Liver (tissue), 9 donors: ENCODE data around the gene UGT1A8. TPM values are rescaled to one million over a fixed set of nuclear protein-coding genes. Genes with fewer than 3 reads are reported as not detected.

Experiments
- DNase-seq: peaks from one replicate; pipeline ENCODE4 v3.0.0-alpha.2; 2017; ENCODE audit warnings: low spot score
- H3K27ac ChIP-seq, 2 donors: one replicate each; pipeline ENCODE4 v1.7.0; 2013; ENCODE audit warnings: inconsistent platforms in 2 of 2, low read length in 2 of 2, control low read depth in 1 of 2, low read depth in 1 of 2, mild to moderate bottlenecking in 1 of 2
- H3K27me3 ChIP-seq, 4 donors: one replicate each; pipeline versions ENCODE4 v1.6.1 to v1.7.0; 2013; ENCODE audit warnings: low read length in 3 of 4, inconsistent platforms in 1 of 4, mild to moderate bottlenecking in 1 of 4, moderate library complexity in 1 of 4; ENCODE audit not compliant: control insufficient read depth in 4 of 4, insufficient read depth in 4 of 4
- H3K36me3 ChIP-seq, 4 donors: one replicate each; pipeline versions ENCODE4 v1.6.1 to v1.7.0; 2013; ENCODE audit warnings: low read length in 3 of 4, mild to moderate bottlenecking in 3 of 4, low read depth in 1 of 4, moderate library complexity in 1 of 4; ENCODE audit not compliant: control insufficient read depth in 4 of 4, insufficient read depth in 3 of 4
- H3K4me1 ChIP-seq, 4 donors: one replicate each; pipeline versions ENCODE4 v1.6.1 to v1.7.0; 2013; ENCODE audit warnings: low read length in 3 of 4, mild to moderate bottlenecking in 3 of 4, moderate library complexity in 1 of 4; ENCODE audit not compliant: control insufficient read depth in 4 of 4, insufficient read depth in 4 of 4
- H3K4me3 ChIP-seq, 3 donors: one replicate each; pipeline versions ENCODE4 v1.6.1 to v1.7.0; 2013; ENCODE audit warnings: low read length in 3 of 3, control low read depth in 1 of 3, low read depth in 1 of 3, mild to moderate bottlenecking in 1 of 3
- H3K9ac ChIP-seq, 2 donors: one replicate each; pipeline ENCODE4 v1.7.0; 2013; ENCODE audit warnings: low read length in 2 of 2, mild to moderate bottlenecking in 2 of 2, moderate library complexity in 2 of 2, control low read depth in 1 of 2, low read depth in 1 of 2
- H3K9me3 ChIP-seq, 4 donors: one replicate each; pipeline versions ENCODE4 v1.6.1 to v1.7.0; 2013; ENCODE audit warnings: low read length in 3 of 4; ENCODE audit not compliant: control insufficient read depth in 4 of 4
- EGR1 ChIP-seq, 2 donors: IDR thresholded peaks; 2 replicates each; pipeline ENCODE4 v1.6.1; 2016 to 2018; ENCODE audit warnings: antibody characterized with exemption in 2 of 2, low read depth in 2 of 2
- FOXA1 ChIP-seq: IDR thresholded peaks from 2 replicates; pipeline ENCODE4 v1.6.1; 2016; ENCODE audit warnings: antibody characterized with exemption
- FOXA2 ChIP-seq: IDR thresholded peaks from 2 replicates; pipeline ENCODE4 v1.6.1; 2016; ENCODE audit warnings: antibody characterized with exemption
- GABPA ChIP-seq, 2 donors: IDR thresholded peaks in 1 of 2; conservative IDR thresholded peaks in 1 of 2; 2 replicates each; pipeline ENCODE4 v1.6.1; 2016; ENCODE audit warnings: antibody characterized with exemption in 2 of 2, mild to moderate bottlenecking in 1 of 2, moderate library complexity in 1 of 2
- HNF4A ChIP-seq, 2 donors: conservative IDR thresholded peaks; 2 replicates each; pipeline ENCODE4 v1.6.1; 2016; ENCODE audit warnings: antibody characterized with exemption in 2 of 2, mild to moderate bottlenecking in 2 of 2
- HNF4G ChIP-seq: IDR thresholded peaks from 2 replicates; pipeline ENCODE4 v1.6.1; 2016; ENCODE audit warnings: antibody characterized with exemption
- JUND ChIP-seq, 2 donors: IDR thresholded peaks; 2 replicates each; pipeline ENCODE4 v1.6.1; 2016; ENCODE audit warnings: antibody characterized with exemption in 2 of 2
- NR2F2 ChIP-seq: IDR thresholded peaks from 2 replicates; pipeline ENCODE4 v1.6.1; 2016; ENCODE audit warnings: antibody characterized with exemption
- RAD21 ChIP-seq, 2 donors: IDR thresholded peaks; 2 replicates each; pipeline ENCODE4 v1.6.1; 2016; ENCODE audit warnings: antibody characterized with exemption in 2 of 2, mild to moderate bottlenecking in 2 of 2
- RXRA ChIP-seq, 2 donors: IDR thresholded peaks; 2 replicates each; pipeline ENCODE4 v1.6.1; 2017 to 2018; ENCODE audit warnings: antibody characterized with exemption in 2 of 2, mild to moderate bottlenecking in 1 of 2
- SP1 ChIP-seq: IDR thresholded peaks from 2 replicates; pipeline ENCODE4 v1.6.1; 2018; ENCODE audit warnings: antibody characterized with exemption, mild to moderate bottlenecking
- YY1 ChIP-seq: IDR thresholded peaks from 2 replicates; pipeline ENCODE4 v1.6.1; 2016; ENCODE audit warnings: antibody characterized with exemption, mild to moderate bottlenecking
- WGBS: extraction: QIAGEN DNeasy Blood & Tissue Kit; methylation state at CpG from one replicate; pipeline ENCODE4 v1.1.7; 2013; 5-methylcytosine and 5-hydroxymethylcytosine counted together
- polyA plus RNA-seq, 2 donors: library from polyadenylated mRNA; stranded (reverse) in 1 of 2; unstranded in 1 of 2; fragments of 200-250 nt in 1 of 2; fragments of >200 nt in 1 of 2; fragmentation: Nextera tagmentation in 1 of 2; extraction: Ambion mirVana in 1 of 2; gene quantifications; one replicate each; pipeline versions ENCODE4 v1.2.1 to v1.2.3, GENCODE V29; 2013 to 2015
- total RNA-seq, 2 donors: library from RNA; depleted of rRNA; stranded (reverse); fragments of >200 nt; gene quantifications; one replicate each; pipeline ENCODE4 v1.2.3, GENCODE V29; 2014
- TF ChIP-seq, protein P1 (sequence below): IDR thresholded peaks from 2 replicates; pipeline ENCODE4 v1.6.1; 2016; ENCODE audit warnings: antibody characterized with exemption
- TF ChIP-seq, protein P2 (sequence below): IDR thresholded peaks from 2 replicates; pipeline ENCODE4 v1.6.1; 2016; ENCODE audit warnings: antibody characterized with exemption, mild to moderate bottlenecking
- TF ChIP-seq, protein P3 (sequence below): IDR thresholded peaks from 2 replicates; pipeline ENCODE4 v1.6.1; 2016; ENCODE audit warnings: antibody characterized with exemption
- TF ChIP-seq, protein P4 (sequence below): fragments of 150-350 bp; IDR thresholded peaks from 2 replicates; pipeline ENCODE4 v1.5.1; 2017; ENCODE audit warnings: improper control_type of control experiment, low read depth, low read length; ENCODE audit not compliant: missing input control
- TF ChIP-seq, protein P5 (sequence below): IDR thresholded peaks from 2 replicates; pipeline ENCODE4 v1.6.1; 2016; ENCODE audit warnings: antibody characterized with exemption
- donor health status: healthy.
- donor health status: healthy.
- donor health status: healthy.
- donor health status: healthy.
- donor health status: healthy.

The UGT1A8 gene
- total and polyA plus RNA-seq, 4 donors: 0.17 to 0.51 (median 0.48) TPM; not detected in 1

DNA sequence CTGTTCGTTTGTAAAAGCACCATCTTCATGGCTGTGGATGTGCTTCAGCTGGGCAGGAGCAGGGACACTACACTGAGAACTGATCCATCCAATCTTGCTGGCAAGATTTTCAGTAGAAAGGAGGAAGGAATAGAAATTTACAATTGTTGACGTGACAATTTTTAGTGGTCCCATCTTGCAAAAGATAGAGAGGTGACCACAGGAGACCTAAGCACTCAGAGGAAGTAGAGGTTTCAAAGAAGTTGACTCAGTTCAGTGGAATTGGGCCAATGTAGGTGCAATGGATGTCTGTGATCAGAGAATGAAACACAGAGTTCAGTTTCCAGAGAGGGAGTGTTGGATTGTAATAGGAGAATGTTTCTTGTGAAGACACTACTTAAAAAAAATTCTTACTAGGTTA is 96.7 kb downstream of the UGT1A8 start:
- no peak overlapping the region for H3K9ac ChIP-seq

DNA sequence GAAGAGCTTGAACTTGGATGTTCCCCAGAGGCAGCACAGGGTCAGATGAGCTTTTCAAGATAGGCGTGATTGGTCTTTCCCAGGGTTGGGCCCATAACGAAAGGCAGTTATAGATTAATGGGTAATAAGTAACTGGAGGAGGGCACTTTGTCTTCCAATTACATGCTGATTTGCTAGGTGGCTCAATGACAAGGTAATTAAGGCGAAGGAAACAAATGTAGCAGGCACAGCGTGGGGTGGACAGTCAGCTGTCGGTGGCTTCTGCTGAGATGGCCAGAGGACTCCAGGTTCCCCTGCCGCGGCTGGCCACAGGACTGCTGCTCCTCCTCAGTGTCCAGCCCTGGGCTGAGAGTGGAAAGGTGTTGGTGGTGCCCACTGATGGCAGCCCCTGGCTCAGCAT is 101.1 kb downstream of the UGT1A8 start, which contains the start of gene UGT1A4:
Gene UGT1A4 (plus strand): TSS at position 185 of the 400 bp plus-strand sequence. CDS start 85 bp downstream, at position 270.
- Histone ChIP-seq H3K36me3 (no peaks in the 10 kb centered on the region), H3K4me3 (peak within 1 kb of the TSS; percentile 67 to 98 (median 81)), H3K4me1 (peaks cover 7 to 20% (median 12%) of the 10 kb centered on the region in 4 donors), H3K27ac (peak within 1 kb of the TSS; percentile 72 to 89), H3K9me3 (no peaks in the 10 kb centered on the region), H3K27me3 (no peaks in the 10 kb centered on the region), H3K9ac (peak within 1 kb of the TSS; percentile 80 to 86)
- no peak for DNase-seq
- WGBS: 34% methylated on average over 7 of the region's 7 CpGs
- peak; percentile 89 for TF ChIP-seq SP1
- peak; percentile 59 for TF ChIP-seq HNF4G
- TF ChIP-seq, protein P1, sequence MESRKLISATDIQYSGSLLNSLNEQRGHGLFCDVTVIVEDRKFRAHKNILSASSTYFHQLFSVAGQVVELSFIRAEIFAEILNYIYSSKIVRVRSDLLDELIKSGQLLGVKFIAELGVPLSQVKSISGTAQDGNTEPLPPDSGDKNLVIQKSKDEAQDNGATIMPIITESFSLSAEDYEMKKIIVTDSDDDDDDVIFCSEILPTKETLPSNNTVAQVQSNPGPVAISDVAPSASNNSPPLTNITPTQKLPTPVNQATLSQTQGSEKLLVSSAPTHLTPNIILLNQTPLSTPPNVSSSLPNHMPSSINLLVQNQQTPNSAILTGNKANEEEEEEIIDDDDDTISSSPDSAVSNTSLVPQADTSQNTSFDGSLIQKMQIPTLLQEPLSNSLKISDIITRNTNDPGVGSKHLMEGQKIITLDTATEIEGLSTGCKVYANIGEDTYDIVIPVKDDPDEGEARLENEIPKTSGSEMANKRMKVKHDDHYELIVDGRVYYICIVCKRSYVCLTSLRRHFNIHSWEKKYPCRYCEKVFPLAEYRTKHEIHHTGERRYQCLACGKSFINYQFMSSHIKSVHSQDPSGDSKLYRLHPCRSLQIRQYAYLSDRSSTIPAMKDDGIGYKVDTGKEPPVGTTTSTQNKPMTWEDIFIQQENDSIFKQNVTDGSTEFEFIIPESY: peak; percentile 59
- TF ChIP-seq RXRA (IDR thresholded peaks at IDR 0.05): peak; percentile 98
- TF ChIP-seq GABPA (IDR thresholded peaks at IDR 0.05 in 1 of 2, conservative IDR thresholded peaks at IDR 0.05 in 1 of 2): peak in 1 of 2 donors; percentile 31
- peak; percentile 31 for TF ChIP-seq NR2F2
- peak; percentile 83 for TF ChIP-seq YY1
- TF ChIP-seq, protein P2, sequence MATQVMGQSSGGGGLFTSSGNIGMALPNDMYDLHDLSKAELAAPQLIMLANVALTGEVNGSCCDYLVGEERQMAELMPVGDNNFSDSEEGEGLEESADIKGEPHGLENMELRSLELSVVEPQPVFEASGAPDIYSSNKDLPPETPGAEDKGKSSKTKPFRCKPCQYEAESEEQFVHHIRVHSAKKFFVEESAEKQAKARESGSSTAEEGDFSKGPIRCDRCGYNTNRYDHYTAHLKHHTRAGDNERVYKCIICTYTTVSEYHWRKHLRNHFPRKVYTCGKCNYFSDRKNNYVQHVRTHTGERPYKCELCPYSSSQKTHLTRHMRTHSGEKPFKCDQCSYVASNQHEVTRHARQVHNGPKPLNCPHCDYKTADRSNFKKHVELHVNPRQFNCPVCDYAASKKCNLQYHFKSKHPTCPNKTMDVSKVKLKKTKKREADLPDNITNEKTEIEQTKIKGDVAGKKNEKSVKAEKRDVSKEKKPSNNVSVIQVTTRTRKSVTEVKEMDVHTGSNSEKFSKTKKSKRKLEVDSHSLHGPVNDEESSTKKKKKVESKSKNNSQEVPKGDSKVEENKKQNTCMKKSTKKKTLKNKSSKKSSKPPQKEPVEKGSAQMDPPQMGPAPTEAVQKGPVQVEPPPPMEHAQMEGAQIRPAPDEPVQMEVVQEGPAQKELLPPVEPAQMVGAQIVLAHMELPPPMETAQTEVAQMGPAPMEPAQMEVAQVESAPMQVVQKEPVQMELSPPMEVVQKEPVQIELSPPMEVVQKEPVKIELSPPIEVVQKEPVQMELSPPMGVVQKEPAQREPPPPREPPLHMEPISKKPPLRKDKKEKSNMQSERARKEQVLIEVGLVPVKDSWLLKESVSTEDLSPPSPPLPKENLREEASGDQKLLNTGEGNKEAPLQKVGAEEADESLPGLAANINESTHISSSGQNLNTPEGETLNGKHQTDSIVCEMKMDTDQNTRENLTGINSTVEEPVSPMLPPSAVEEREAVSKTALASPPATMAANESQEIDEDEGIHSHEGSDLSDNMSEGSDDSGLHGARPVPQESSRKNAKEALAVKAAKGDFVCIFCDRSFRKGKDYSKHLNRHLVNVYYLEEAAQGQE: peak; percentile 93
- peak; percentile 60 to 66 for TF ChIP-seq RAD21 (IDR thresholded peaks at IDR 0.05)
- TF ChIP-seq, protein P3, sequence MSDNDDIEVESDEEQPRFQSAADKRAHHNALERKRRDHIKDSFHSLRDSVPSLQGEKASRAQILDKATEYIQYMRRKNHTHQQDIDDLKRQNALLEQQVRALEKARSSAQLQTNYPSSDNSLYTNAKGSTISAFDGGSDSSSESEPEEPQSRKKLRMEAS: peak; percentile 77

More for the DNA sequence above, 96.7 kb downstream of the UGT1A8 start:
- TF ChIP-seq, protein P4, sequence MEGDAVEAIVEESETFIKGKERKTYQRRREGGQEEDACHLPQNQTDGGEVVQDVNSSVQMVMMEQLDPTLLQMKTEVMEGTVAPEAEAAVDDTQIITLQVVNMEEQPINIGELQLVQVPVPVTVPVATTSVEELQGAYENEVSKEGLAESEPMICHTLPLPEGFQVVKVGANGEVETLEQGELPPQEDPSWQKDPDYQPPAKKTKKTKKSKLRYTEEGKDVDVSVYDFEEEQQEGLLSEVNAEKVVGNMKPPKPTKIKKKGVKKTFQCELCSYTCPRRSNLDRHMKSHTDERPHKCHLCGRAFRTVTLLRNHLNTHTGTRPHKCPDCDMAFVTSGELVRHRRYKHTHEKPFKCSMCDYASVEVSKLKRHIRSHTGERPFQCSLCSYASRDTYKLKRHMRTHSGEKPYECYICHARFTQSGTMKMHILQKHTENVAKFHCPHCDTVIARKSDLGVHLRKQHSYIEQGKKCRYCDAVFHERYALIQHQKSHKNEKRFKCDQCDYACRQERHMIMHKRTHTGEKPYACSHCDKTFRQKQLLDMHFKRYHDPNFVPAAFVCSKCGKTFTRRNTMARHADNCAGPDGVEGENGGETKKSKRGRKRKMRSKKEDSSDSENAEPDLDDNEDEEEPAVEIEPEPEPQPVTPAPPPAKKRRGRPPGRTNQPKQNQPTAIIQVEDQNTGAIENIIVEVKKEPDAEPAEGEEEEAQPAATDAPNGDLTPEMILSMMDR: no peak
- TF ChIP-seq GABPA (IDR thresholded peaks at IDR 0.05 in 1 of 2, conservative IDR thresholded peaks at IDR 0.05 in 1 of 2) (no peak), YY1 (no peak), SP1 (no peak), HNF4A (conservative IDR thresholded peaks at IDR 0.05) (no peak), FOXA2 (no peak), JUND (IDR thresholded peaks at IDR 0.05) (no peak), EGR1 (IDR thresholded peaks at IDR 0.05; ENCODE audit: low read depth in 2 of 2) (no peak), HNF4G (no peak), FOXA1 (no peak), RXRA (IDR thresholded peaks at IDR 0.05) (no peak)
- TF ChIP-seq, protein P5, sequence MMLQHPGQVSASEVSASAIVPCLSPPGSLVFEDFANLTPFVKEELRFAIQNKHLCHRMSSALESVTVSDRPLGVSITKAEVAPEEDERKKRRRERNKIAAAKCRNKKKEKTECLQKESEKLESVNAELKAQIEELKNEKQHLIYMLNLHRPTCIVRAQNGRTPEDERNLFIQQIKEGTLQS: no peak
- TF ChIP-seq, protein P2: no peak
- TF ChIP-seq, protein P3: no peak
- no peak overlapping the region for H3K27ac ChIP-seq
- peaks cover 10 to 31% (median 19%) of the 10 kb centered on the region in 4 donors for H3K4me1 ChIP-seq
- 82% methylated on average over 2 of the region's 2 CpGs for WGBS
- no peaks in the 10 kb centered on the region for H3K27me3 ChIP-seq
- no peaks in the 10 kb centered on the region for H3K36me3 ChIP-seq
- H3K9me3 ChIP-seq: no peaks in the 10 kb centered on the region
- H3K4me3 ChIP-seq: no peak overlapping the region
- DNase-seq: no peak
